Activated T-cell treated with anti-CD3 and anti-CD28 coated beads, Interleukin-2, amount 50 U/mL, for 48 hours (primary cell): ENCODE measurements around the gene NFIA.
"Not testable (repeated sequence)": the region's sequence is repeated elsewhere in the genome, so short reads cannot be mapped to it uniquely, and the experiment has no call there.

Experiments
- DNase-seq, 2 experiments: peaks; one replicate each; pipeline ENCODE4 v3.0.0-alpha.2; 2020

The NFIA gene

GRCh38 chr1:61061601-61062000, 20.8 kb upstream of the NFIA start:
- not testable (repeated sequence) for DNase-seq

DNA sequence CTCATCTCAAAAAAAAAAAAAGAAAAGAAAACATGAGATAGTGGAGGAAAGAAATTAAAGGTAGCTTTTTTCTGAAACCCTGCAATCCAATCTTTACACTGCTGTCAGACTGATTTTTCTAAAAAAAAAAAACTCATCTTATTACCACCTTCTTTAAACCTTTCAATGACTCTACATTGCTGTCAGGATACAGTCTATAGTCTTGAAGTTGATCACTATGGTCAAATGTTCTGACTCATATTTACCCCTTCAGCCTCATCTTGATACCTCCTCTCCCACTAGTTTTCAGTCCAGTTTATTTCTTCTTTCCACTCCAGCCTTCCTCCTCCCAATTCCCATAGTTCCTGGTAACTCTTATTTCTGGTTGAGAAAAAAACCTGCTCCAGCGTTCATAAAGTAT, 17.7 kb upstream of the NFIA start:
- no peak for DNase-seq

DNA sequence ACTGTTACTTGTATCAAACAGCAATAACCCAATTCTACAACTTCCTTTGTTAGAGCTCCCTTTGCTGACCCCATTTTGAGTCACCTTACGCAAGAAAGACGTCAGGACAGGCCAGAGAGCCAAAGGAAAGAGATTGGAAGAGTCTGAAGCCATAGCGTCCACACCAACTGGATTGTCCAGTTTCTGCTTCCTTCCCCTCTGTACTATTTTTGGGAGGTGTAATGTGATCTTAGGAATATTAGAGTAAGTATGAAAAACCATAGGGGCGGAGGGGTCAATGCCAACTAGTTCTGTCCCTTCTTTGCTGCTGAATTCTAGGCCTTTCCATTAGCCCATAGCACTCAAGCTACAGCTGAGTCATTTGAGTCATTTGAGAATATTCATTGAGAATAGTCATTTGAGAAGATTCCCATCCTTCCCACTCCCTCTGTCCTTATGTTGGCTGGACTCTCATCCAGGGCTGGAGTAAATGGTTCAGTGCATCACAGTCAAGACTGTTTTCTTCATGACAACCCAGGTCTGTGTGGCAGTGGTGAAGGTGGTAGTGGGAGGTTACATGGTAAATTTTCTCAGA, 14.8 kb upstream of the NFIA start:
- DNase-seq, result no peak

DNA sequence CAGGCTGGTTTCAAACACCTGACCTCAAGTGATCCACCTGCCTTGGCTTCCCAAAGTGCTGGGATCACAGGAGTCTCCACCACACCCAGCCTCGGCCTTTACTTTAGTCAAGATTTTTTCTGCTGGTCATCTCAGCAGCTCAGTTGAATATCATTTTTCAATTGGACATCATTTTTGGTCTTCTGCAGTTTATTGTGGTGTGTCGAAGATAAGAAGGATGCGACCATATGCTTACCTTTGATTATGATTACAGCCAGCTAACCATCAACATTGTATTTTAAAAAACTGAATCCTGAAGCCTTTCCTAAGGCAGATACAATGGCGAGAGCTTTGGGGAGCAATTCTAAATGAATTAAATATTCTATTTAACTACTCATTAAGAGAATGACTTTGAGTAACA, 12.3 kb upstream of the NFIA start:
- DNase-seq, result no peak

GRCh38 chr1:61071205-61072130, 10.9 kb upstream of the NFIA start:
- DNase-seq, result no peak

DNA sequence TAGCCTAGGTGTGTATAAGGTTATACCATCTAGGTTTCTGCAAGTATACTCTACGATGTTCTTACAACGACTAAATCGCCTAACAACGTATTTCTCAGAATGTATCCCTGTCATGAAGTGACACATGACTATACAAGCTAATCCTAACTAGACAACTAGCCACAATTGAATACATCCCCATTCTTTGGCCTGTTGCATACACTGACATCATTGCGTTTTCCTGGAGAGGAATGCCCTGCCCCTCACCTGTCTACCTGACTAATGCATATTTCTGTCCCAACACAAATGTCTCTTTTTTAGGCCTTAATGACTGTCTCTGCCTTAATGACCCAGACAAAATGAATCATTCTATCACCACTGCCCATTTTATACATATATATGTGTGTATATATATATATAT, 8.5 kb upstream of the NFIA start:
- DNase-seq, result no peak

GRCh38 chr1:61075833-61076232, 6.5 kb upstream of the NFIA start:
- DNase-seq, result not testable (repeated sequence)

DNA sequence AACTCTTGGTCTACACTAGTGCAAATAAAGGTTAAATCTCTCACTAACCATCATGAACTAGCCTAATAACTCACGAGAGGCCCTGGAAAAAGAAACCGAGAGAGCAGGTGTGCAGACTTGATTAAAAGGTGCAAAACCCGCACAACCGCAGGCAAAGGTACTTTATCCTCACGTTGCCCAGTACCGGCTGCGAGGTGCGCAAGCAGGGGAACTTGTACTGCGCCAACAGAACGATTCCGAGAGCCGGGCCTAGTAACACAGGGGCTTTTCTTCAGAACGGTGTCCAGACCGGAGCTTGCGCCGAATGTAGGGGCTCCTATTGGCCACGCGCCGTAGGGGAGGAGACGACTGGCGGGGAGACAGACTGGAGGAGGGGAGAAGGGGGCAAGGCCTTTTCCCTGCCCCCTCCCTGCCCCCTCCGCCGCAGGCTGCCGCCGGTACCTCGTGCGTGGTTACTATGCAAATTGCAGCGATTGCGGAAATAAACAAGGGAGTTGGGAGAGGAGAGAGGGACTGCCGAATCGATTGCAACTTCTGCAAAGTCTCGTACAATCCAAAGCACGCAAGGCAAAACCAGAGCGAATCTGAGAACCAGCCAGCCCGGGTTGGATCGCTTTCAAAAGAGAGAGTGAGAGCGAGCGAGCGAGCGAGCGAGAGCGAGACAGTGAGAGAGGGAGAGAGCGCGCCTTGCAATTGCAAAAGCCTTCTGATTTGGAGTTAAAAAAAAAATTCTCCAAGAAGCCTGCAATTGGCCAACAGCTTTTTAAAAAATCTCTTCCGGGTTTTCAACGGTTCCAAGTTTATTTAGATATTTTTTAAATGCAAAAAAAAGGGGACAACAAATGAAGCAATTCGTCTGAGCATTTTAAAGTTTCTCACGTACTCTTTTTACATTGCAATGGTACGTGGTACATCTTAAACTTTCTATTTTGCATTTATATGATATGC, 5.4 kb upstream of the NFIA start:
- DNase-seq, result peak; percentile 79 to 82

GRCh38 chr1:61077676-61078541, 4.5 kb upstream of the NFIA start:
- peak; percentile 88 to 90 for DNase-seq

- DNase-seq, result no peak
Observed at GRCh38 chr1:61078618-61079295, 3.6 kb upstream of the NFIA start.

- DNase-seq, result no peak
Observed at GRCh38 chr1:61079296-61079897, 3.0 kb upstream of the NFIA start.

GRCh38 chr1:61079898-61080336, 2.4 kb upstream of the NFIA start:
- DNase-seq, result peak; percentile 28 to 37

- no peak for DNase-seq
Observed at GRCh38 chr1:61080413-61081143, 1.8 kb upstream of the NFIA start.

- no peak for DNase-seq
Observed at GRCh38 chr1:61081144-61081685, 1.1 kb upstream of the NFIA start.

DNA sequence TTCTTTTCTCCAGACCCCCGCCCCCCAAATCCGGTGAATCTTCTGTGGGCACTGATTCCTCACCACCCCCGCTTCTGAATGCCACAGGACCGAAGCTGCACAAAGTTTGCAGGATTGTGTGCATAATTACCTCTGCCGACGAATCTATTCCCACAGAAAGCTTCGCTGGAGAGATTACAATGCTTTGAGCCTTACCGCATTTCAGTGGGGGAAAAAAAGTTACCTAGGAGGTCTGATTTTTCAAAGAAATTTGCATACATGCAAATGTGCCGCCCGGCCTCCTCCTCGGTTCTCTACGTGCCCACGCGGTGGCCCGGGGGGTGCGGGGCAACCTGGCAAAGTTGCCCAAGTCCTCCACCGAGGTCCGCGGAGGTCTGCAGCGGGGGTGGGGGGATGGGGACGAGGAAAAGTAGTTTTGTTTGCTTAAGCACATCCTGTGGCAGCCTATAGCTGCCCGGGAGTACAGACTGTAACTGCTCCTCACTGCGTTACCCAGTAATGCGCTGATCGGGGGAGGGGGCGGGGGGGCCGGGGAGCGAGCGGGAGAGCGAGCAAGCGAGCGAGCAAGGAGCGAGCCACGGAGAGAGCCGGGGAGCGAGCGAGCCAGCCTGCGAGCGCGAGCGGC, 563 bp upstream of the NFIA start:
- DNase-seq, result peak; percentile 71 to 73

DNA sequence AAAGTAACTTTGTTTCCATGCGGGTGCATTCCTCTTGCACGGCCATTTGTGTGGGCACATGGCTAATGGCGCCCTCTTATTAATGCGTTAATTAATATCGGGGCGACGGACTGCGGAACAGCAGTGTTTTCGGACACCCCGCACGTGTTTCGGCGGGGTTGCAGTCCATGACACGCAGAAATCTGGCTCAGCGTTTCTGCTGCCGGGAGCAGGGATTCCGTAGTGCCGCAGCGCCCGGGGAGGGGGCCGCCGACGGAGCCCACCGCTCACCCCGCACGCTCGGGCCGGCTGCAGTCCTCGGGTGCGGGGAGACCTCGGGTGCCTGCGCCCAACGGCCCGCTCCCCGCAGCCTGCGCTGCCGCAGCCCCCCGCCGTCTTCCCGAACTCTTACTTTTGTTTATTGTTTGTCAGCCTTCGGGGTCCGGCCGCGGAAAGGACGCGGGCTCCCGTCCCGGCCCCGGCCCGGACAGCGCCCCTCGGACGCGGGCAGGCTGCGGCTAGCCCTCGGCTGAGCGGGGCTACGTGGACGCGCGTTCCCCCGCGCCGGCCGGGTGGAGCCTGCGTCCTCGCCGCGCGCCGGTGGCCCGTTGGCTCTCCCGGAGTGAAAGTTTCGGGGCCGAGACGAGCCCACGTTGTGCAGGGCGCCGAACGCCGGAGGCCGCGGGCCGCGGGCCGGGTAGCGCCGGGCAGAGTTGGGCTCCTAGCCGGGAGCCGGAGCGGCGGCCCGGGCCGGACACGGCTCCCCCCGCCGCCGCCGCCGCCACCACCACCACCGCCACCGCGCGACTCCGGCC, 849 bp downstream of the NFIA start:
- peak; percentile 25 to 42 for DNase-seq

DNA sequence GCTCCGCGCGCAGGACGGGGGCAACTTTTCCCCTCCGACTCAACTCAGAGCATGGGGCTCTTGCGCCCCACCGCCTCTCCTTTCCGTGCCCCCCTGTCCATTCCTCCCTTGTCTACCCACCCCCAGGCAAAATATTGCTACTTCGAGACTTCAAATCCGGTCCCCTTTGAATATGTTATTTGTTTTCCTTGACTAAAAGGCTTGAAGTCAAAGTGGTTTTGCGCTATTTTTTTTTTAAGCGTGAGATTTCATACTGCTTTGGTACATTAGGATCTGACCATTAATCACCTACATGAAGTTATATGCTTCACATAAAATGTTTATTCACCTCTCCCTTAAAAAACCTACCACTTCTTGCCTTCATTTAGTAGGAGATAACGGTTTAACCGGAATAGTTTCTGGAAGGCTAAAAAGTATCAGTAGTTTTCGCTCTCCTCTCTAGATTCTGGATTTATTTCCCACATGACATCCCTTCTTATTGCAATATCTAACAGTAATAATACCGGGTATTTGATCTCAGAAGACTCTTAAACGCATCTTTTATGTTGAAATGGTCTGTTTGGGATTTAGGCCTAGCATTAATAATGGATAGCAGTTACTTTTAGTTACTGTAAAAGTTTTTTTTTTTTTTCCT, 1.6 kb downstream of the NFIA start:
- no peak for DNase-seq

GRCh38 chr1:61084491-61085031, 2.2 kb downstream of the NFIA start:
- DNase-seq, result no peak
